AG08396 (cell line): ENCODE measurements around the gene ZNF197.
"Not testable (repeated sequence)": the region's sequence is repeated elsewhere in the genome, so short reads cannot be mapped to it uniquely, and the experiment has no call there.

Source experiments
- DNase-seq: peaks from one replicate; pipeline ENCODE4 v3.0.0; 2012; ENCODE audit warnings: low spot score, mixed read lengths

Gene ZNF197

GRCh38 chr3:44661189-44661588, 36.4 kb downstream of the ZNF197 start:
- DNase-seq: no peak

DNA sequence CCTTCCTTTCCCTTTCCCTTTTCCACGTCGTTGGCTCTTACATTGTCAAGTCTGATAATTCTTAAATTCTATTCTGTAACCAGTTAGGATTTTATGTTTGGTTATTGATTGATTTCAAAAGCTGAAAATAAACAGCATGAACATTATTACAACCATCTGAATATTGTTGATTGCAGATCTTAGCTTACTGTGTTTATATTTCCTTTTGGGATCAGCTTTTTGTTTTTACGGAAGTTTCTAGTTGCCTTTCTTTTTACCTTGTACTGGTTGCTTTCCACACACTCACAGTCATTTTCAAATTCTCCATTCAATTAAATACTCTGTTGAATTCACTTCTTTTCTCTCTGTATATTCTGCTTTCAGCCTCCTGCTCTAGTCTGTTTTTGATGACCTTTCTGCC, 40.3 kb downstream of the ZNF197 start:
- no peak for DNase-seq

- no peak for DNase-seq
These were observed 41.5 kb downstream of the ZNF197 start for GRCh38 chr3:44666346-44666745.

DNA sequence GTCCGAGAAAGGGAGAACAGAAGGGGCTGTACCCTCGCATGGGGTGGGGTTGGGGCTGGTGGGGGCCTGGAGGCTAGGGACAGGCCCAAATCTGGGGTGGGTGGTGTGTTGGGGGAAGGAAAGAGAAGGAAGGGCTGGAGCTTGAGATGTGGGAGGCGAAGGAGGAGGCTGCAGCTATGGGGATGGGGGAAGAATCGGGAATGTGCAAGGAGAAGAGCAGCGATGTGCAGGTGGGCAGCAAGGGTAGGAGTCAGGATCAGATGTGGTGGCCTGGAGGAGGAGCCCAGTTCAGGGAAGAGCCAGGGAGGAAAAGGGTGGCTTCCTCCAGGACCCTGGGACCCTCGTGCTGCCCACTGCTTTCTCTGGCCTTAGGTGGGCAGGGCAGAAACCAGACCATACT, 44.9 kb downstream of the ZNF197 start:
- DNase-seq: no peak

- DNase-seq: not testable (repeated sequence)
These were observed 48.6 kb downstream of the ZNF197 start for GRCh38 chr3:44673466-44673865.

DNA sequence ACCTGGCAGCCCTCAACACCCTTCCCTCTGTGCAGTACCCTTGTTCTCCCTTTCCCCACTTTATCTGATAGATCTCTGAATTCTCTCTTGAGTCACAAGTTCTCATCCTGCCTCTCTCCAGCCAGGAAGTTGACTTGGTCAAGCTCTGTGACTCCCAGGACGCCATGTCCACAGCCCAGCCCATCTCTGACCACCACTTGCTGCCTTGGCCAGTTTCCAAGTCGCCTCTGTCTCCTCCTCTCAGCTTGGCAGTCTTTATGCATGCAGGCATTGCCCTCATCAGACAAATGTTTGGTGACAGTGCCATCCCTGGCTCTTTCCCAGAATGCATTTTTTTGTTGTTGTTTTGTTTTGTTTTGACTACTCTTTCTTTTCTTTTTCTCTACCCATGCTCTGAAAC, 49.4 kb downstream of the ZNF197 start:
- no peak for DNase-seq

GRCh38 chr3:44678480-44679116, 53.8 kb downstream of the ZNF197 start:
- DNase-seq: no peak

DNA sequence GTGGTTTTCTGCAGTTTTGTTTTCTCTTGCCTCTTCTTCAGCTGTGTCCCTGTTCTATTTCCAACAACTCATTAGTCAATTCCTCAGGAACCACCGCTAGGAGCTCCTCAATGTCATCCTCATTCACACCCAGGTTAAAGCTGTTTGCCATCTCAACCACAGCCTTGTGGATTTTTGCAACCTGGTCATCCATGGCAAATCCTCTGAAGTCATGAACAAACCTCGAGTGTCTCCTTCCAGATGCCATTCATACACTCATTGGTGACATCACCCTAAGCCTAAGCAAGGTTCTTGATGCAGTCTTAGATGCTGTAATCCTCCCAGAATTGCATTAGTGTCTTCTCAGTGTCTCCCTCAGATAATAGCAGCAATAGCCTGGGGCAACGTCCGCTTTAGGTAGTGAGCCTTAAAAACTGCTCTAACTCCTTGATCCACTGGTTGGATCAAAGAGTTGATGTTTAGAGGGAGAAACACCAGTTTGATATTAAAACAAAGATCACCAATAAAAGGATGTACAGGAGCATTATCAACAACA, 56.2 kb downstream of the ZNF197 start:
- DNase-seq: no peak

DNA sequence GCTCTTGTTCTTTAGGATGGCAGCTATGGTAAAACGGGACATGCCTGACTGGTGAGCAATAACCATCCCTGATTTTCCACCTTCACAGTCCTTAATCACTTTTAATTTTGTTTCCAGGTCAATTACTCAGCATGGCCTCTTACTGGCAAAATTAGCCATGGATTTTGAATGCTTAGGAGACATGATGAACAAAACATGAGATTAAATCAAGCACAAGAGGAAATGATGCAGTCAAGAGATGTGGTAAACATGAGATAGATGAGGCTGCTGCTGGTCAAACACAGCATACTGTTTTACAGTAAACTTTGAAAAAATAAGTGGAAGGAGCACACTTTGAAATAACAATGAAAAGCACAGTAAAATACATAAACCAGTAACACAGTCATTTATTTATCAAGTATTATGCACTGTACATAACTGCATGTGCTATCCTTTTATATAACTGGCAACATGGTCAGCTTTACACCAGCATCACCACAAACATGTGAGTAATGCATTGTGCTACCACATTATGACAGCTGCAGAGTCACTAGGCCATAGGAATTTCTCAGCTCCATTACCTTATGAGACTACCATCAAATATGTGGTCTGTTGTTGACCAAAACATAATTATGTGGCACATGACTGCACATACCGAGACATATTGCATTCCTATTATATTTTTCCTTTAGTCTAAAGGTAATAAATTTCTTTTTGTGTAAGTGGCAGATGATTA, 57.5 kb downstream of the ZNF197 start:
- DNase-seq: peak; percentile 20

GRCh38 chr3:44685128-44685800, 60.4 kb downstream of the ZNF197 start:
- peak; percentile 88 for DNase-seq

GRCh38 chr3:44687898-44688297, 63.1 kb downstream of the ZNF197 start:
- DNase-seq: no peak
